Caki2 (cell line): ENCODE results near the gene FKBP2. TPM values are rescaled to one million over a fixed set of nuclear protein-coding genes. Genes with fewer than 3 reads are reported as not detected.

ENCODE experiments used
- DNase-seq: peaks from one replicate; pipeline ENCODE4 v3.0.0-alpha.2; 2015; ENCODE audit warnings: low read depth
- in situ Hi-C: cut with HindIII; loops from 2 replicates; pipeline ENCODE4 v1.10.0; 2016; ENCODE audit warnings: low sequenced_read_pairs, low pct_unique_long_range_greater_than_20kb, mixed read lengths
- total RNA-seq: library from RNA; depleted of rRNA; stranded (reverse); fragments of >200 nt; shearing (Covaris generic); gene quantifications from 2 replicates; pipeline ENCODE4 v1.2.3, GENCODE V29; 2014; ENCODE audit warnings: low replicate concordance

The FKBP2 gene
- total RNA-seq, 1 experiment from 2014 or later, result 46.1 TPM

GRCh38 chr11:64269540-64270220 lies 28.8 kb downstream of the FKBP2 start:
- peak; percentile 99 for DNase-seq
- in situ Hi-C loops, result no loop called here

GRCh38 chr11:64275031-64275800 lies 34.3 kb downstream of the FKBP2 start:
- DNase-seq, result no peak
- in situ Hi-C loops, result no loop called here

GRCh38 chr11:64275841-64276240 lies 34.9 kb downstream of the FKBP2 start:
- in situ Hi-C loops, result no loop called here
- no peak for DNase-seq

GRCh38 chr11:64276653-64277431 lies 35.9 kb downstream of the FKBP2 start:
- DNase-seq, result no peak
- in situ Hi-C loops, result no loop called here

GRCh38 chr11:64278576-64279190 lies 37.8 kb downstream of the FKBP2 start:
- DNase-seq, result no peak
- in situ Hi-C loops, result no loop called here

GRCh38 chr11:64281957-64282770 lies 41.3 kb downstream of the FKBP2 start:
- in situ Hi-C loops, result no loop called here
- no peak for DNase-seq

GRCh38 chr11:64283092-64283491 lies 42.2 kb downstream of the FKBP2 start:
- no peak for DNase-seq
- in situ Hi-C loops, result no loop called here

- DNase-seq, result peak; percentile 81
- in situ Hi-C loops, result no loop called here
These were observed 43.4 kb downstream of the FKBP2 start, which contains the start of gene BAD for GRCh38 chr11:64284048-64284961. Gene BAD, minus strand, starts transcription at chr11:64284665. Its CDS starts 297 bp downstream, at chr11:64284368.

- in situ Hi-C loops, result no loop called here
- DNase-seq, result peak; percentile 75
These were observed 44.3 kb downstream of the FKBP2 start, which contains the start of gene GPR137 for GRCh38 chr11:64284962-64285884. Gene GPR137, plus strand, starts transcription at chr11:64285848. Its CDS starts 677 bp downstream, at chr11:64286525.

GRCh38 chr11:64285885-64286800 lies 45.2 kb downstream of the FKBP2 start:
- in situ Hi-C loops, result no loop called here
- DNase-seq, result no peak

- no peak for DNase-seq
- in situ Hi-C loops, result no loop called here
These were observed 45.9 kb downstream of the FKBP2 start for GRCh38 chr11:64286801-64287159.

- DNase-seq, result no peak
- in situ Hi-C loops, result no loop called here
These were observed 46.9 kb downstream of the FKBP2 start for GRCh38 chr11:64287676-64288352.

- DNase-seq, result no peak
- in situ Hi-C loops, result no loop called here
These were observed 47.5 kb downstream of the FKBP2 start for GRCh38 chr11:64288353-64288750.

GRCh38 chr11:64289002-64289564 lies 48.2 kb downstream of the FKBP2 start:
- in situ Hi-C loops, result no loop called here
- no peak for DNase-seq
